GM23338 (cell line): ENCODE results near the gene SRXN1. TPM values are rescaled to one million over a fixed set of nuclear protein-coding genes. Genes with fewer than 3 reads are reported as not detected.

Source experiments
- ATAC-seq: fragments of 200-7000 bp; cut with Tn5 transposase; 3 replicates; pipeline ENCODE4 v1.9.1; 2020
- DNase-seq: peaks from one replicate; pipeline ENCODE4 v3.0.0-alpha.2; 2015; ENCODE audit warnings: low spot score
- H2AFZ ChIP-seq: fragments of 200-600 bp; sonication (generic); 2 replicates; pipeline ENCODE4 v1.8.0; 2016; ENCODE audit warnings: antibody characterized with exemption, mild to moderate bottlenecking, moderate library complexity
- H3F3A ChIP-seq: fragments of 200-600 bp; sonication (generic); replicated peaks from 2 replicates; pipeline ENCODE4 v1.8.0; 2017; ENCODE audit warnings: antibody characterized with exemption, mixed run types, low read depth
- H3K27ac ChIP-seq: fragments of 200-600 bp; sonication (generic); 2 replicates; pipeline ENCODE4 v1.6.1; 2016; ENCODE audit warnings: low read depth
- H3K27me3 ChIP-seq: fragments of 200-600 bp; sonication (generic); 2 replicates; pipeline ENCODE4 v1.8.0; 2016; ENCODE audit warnings: mild to moderate bottlenecking, mixed run types, moderate library complexity; ENCODE audit not compliant: insufficient read depth
- H3K36me3 ChIP-seq: fragments of 200-600 bp; sonication (generic); 2 replicates; pipeline ENCODE4 v1.8.0; 2016; ENCODE audit warnings: mild to moderate bottlenecking; ENCODE audit not compliant: insufficient read depth
- H3K4me1 ChIP-seq: fragments of 200-600 bp; sonication (generic); 2 replicates; pipeline ENCODE4 v1.8.0; 2016; ENCODE audit warnings: mild to moderate bottlenecking, moderate library complexity; ENCODE audit not compliant: insufficient read depth
- H3K4me2 ChIP-seq: fragments of 200-600 bp; sonication (generic); 2 replicates; pipeline ENCODE4 v1.7.1; 2017; ENCODE audit warnings: mixed run types
- H3K4me3 ChIP-seq: fragments of 200-600 bp; sonication (generic); 2 replicates; pipeline ENCODE4 v1.6.1; 2016; ENCODE audit warnings: mixed run types
- H3K79me2 ChIP-seq: fragments of 200-600 bp; sonication (generic); replicated peaks from 2 replicates; pipeline ENCODE4 v1.8.0; 2017; ENCODE audit warnings: mild to moderate bottlenecking; ENCODE audit not compliant: insufficient read depth
- H3K9me2 ChIP-seq: fragments of 200-600 bp; sonication (generic); 2 replicates; pipeline ENCODE4 v1.8.0; 2017; ENCODE audit not compliant: insufficient read depth
- H4K20me1 ChIP-seq: fragments of 200-600 bp; sonication (generic); replicated peaks from 2 replicates; pipeline ENCODE4 v1.8.0; 2017; ENCODE audit warnings: mild to moderate bottlenecking; ENCODE audit not compliant: insufficient read depth
- H3K27ac Mint-ChIP-seq: 2 replicates; pipeline ENCODE4 v1.8.0; 2020; ENCODE audit warnings: inconsistent platforms, mild to moderate bottlenecking, moderate library complexity, mixed read lengths
- H3K27me3 Mint-ChIP-seq: 3 replicates; pipeline ENCODE4 v1.8.0; 2022; ENCODE audit warnings: low read depth, mild to moderate bottlenecking, moderate library complexity, mixed read lengths, inconsistent platforms; ENCODE audit not compliant: insufficient read depth, poor library complexity
- H3K36me3 Mint-ChIP-seq: 3 replicates; pipeline ENCODE4 v1.8.0; 2021; ENCODE audit warnings: low read depth, mild to moderate bottlenecking, inconsistent platforms, moderate library complexity, mixed read lengths
- H3K4me1 Mint-ChIP-seq: 3 replicates; pipeline ENCODE4 v1.8.0; 2020; ENCODE audit warnings: mild to moderate bottlenecking, inconsistent platforms, mixed read lengths
- H3K4me3 Mint-ChIP-seq: 3 replicates; pipeline ENCODE4 v1.8.0; 2021; ENCODE audit warnings: moderate library complexity, mild to moderate bottlenecking, inconsistent platforms, mixed read lengths
- H3K9me3 Mint-ChIP-seq: 3 replicates; pipeline ENCODE4 v1.8.0; 2020; ENCODE audit warnings: moderate library complexity, mild to moderate bottlenecking, inconsistent platforms, mixed read lengths
- CREB1 ChIP-seq: fragments of 250-450 bp; sonication (Bioruptor Pico); IDR thresholded peaks from 2 replicates; pipeline ENCODE4 v1.5.0; 2020; ENCODE audit warnings: low read depth, mild to moderate bottlenecking, moderate library complexity
- EZH2 ChIP-seq: fragments of 200-600 bp; sonication (generic); IDR thresholded peaks from one replicate; pipeline ENCODE4 v1.8.0; 2017; ENCODE audit warnings: antibody characterized with exemption, mild to moderate bottlenecking, low read depth; ENCODE audit not compliant: unreplicated experiment
- EZH2phosphoT487 ChIP-seq: fragments of 200-600 bp; sonication (generic); IDR thresholded peaks from one replicate; pipeline ENCODE4 v1.8.1; 2018; ENCODE audit warnings: antibody characterized with exemption; ENCODE audit not compliant: unreplicated experiment
- NANOG ChIP-seq: IDR thresholded peaks from 2 replicates; pipeline ENCODE4 v1.6.1; 2016; ENCODE audit warnings: antibody characterized with exemption, borderline replicate concordance
- POLR2AphosphoS5 ChIP-seq: IDR thresholded peaks from 2 replicates; pipeline ENCODE4 v1.6.1; 2016; ENCODE audit warnings: antibody characterized with exemption, low read depth
- REST ChIP-seq: IDR thresholded peaks from one replicate; pipeline ENCODE4 v1.6.1; 2018; ENCODE audit warnings: antibody characterized with exemption; ENCODE audit not compliant: unreplicated experiment
- STAT1 ChIP-seq: IDR thresholded peaks from one replicate; pipeline ENCODE4 v1.6.1; 2016; ENCODE audit warnings: antibody characterized with exemption; ENCODE audit not compliant: unreplicated experiment
- ZNF114 ChIP-seq: fragments of 250-450 bp; sonication (Bioruptor Pico); IDR thresholded peaks from 2 replicates; pipeline ENCODE4 v1.5.0; 2020; ENCODE audit warnings: mild to moderate bottlenecking, moderate library complexity
- ZNF331 ChIP-seq: fragments of 250-450 bp; sonication (Bioruptor Pico); IDR thresholded peaks from 2 replicates; pipeline ENCODE4 v1.5.0; 2020; ENCODE audit warnings: low read depth, mild to moderate bottlenecking, moderate library complexity
- polyA plus RNA-seq: library from polyadenylated mRNA; unstranded; fragments of >200 nt; fragmentation: Nextera tagmentation; extraction: Ambion mirVana; gene quantifications from 2 replicates; pipeline ENCODE4 v1.2.1, GENCODE V29; 2016
- total RNA-seq: library from RNA; depleted of rRNA; stranded (reverse); fragments of >200 nt; shearing (Covaris generic); gene quantifications from 2 replicates; pipeline ENCODE4 v1.2.3, GENCODE V29; 2014
- TF ChIP-seq, protein P1 (sequence below): IDR thresholded peaks from 2 replicates; pipeline ENCODE4 v1.6.1; 2016; ENCODE audit warnings: antibody characterized with exemption
- TF ChIP-seq, protein P2 (sequence below), 2 experiments: fragments of 200-600 bp in 1 of 2; sonication (generic) in 1 of 2; conservative IDR thresholded peaks; 2 replicates each; pipeline versions ENCODE4 v1.5.1 to v1.6.1; 2016 to 2017; ENCODE audit warnings: antibody characterized with exemption in 2 of 2, low read depth in 2 of 2, mild to moderate bottlenecking in 2 of 2, moderate library complexity in 1 of 2

SRXN1 gene
- total and polyA plus RNA-seq, 2 experiments from 2014 or later: 8.4 to 26.6 TPM

DNA sequence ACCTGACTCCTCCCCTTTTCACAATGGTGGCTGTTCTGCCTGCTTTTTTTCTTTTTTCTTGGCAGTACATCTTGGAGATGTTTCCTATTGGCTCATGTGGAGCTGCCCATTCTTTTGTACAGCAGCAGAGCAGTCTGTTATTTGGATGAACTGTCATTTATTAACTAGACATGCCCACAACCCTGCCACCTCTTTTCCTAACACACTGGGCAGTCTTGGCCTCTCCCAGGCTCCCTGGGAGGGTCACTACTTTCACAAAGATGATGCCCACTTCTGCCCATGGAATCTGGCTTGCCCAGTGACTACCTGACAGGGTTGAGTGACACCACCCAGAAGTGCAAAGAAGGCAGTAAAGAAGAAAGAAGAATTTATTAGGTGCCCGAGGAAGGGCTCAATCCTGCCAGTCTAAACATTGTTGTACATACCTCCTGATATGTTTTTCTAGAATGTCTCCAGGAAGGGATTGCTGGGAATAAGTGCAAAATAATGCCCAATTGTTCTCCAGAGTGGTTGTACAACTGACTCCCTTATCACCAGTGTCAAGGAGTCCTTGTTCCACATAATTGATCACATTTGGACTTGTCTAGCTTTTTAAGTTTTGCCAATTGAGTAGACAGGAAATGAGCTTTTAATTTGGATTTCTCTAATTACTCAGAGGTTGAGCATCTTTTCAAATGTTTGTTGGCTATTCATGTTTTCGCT, 42.3 kb upstream of the SRXN1 start:
- Histone ChIP-seq H3K27me3 (no peaks in the 10 kb centered on the region), H3K9me2 (no peaks in the 10 kb centered on the region), H3K4me3 (no peak overlapping the region), H3F3A (no peaks in the 10 kb centered on the region), H3K27ac (no peak overlapping the region), H3K4me2 (no peak overlapping the region), H4K20me1 (no peaks in the 10 kb centered on the region), H2AFZ (no peak overlapping the region), H3K79me2 (no peaks in the 10 kb centered on the region), H3K36me3 (no peaks in the 10 kb centered on the region), H3K4me1 (peaks cover 12% of the 10 kb centered on the region)
- H3K27ac Mint-ChIP-seq: no peak overlapping the region
- H3K4me1 Mint-ChIP-seq: peaks cover 20% of the 10 kb centered on the region
- H3K36me3 Mint-ChIP-seq: no peaks in the 10 kb centered on the region
- DNase-seq: no peak
- H3K9me3 Mint-ChIP-seq: no peaks in the 10 kb centered on the region
- ATAC-seq: no peak
- peaks cover 3% of the 10 kb centered on the region for H3K27me3 Mint-ChIP-seq
- TF ChIP-seq POLR2AphosphoS5 (no peak), ZNF114 (CRISPR knock-in tag) (no peak)
- TF ChIP-seq, protein P1, sequence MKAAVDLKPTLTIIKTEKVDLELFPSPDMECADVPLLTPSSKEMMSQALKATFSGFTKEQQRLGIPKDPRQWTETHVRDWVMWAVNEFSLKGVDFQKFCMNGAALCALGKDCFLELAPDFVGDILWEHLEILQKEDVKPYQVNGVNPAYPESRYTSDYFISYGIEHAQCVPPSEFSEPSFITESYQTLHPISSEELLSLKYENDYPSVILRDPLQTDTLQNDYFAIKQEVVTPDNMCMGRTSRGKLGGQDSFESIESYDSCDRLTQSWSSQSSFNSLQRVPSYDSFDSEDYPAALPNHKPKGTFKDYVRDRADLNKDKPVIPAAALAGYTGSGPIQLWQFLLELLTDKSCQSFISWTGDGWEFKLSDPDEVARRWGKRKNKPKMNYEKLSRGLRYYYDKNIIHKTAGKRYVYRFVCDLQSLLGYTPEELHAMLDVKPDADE: no peak
- TF ChIP-seq, protein P2, sequence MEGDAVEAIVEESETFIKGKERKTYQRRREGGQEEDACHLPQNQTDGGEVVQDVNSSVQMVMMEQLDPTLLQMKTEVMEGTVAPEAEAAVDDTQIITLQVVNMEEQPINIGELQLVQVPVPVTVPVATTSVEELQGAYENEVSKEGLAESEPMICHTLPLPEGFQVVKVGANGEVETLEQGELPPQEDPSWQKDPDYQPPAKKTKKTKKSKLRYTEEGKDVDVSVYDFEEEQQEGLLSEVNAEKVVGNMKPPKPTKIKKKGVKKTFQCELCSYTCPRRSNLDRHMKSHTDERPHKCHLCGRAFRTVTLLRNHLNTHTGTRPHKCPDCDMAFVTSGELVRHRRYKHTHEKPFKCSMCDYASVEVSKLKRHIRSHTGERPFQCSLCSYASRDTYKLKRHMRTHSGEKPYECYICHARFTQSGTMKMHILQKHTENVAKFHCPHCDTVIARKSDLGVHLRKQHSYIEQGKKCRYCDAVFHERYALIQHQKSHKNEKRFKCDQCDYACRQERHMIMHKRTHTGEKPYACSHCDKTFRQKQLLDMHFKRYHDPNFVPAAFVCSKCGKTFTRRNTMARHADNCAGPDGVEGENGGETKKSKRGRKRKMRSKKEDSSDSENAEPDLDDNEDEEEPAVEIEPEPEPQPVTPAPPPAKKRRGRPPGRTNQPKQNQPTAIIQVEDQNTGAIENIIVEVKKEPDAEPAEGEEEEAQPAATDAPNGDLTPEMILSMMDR (conservative IDR thresholded peaks at IDR 0.05; ENCODE audit: low read depth in 2 of 2): no peak
- no peak overlapping the region for H3K4me3 Mint-ChIP-seq

- H3K27ac ChIP-seq: no peak overlapping the region
- H3K4me2 ChIP-seq: no peak overlapping the region
- H3K4me3 ChIP-seq: no peak overlapping the region
- Mint-ChIP-seq H3K27ac (no peak overlapping the region), H3K9me3 (no peaks in the 10 kb centered on the region), H3K4me1 (peaks cover 14% of the 10 kb centered on the region), H3K27me3 (peaks cover 3% of the 10 kb centered on the region), H3K4me3 (no peak overlapping the region), H3K36me3 (no peaks in the 10 kb centered on the region)
- no peak overlapping the region for H2AFZ ChIP-seq
- H3K79me2 ChIP-seq: no peaks in the 10 kb centered on the region
- no peak for ATAC-seq
- H3K9me2 ChIP-seq: no peaks in the 10 kb centered on the region
- no peaks in the 10 kb centered on the region for H3K27me3 ChIP-seq
- no peak for DNase-seq
- no peaks in the 10 kb centered on the region for H4K20me1 ChIP-seq
- no peaks in the 10 kb centered on the region for H3F3A ChIP-seq
- no peaks in the 10 kb centered on the region for H3K36me3 ChIP-seq
- peaks cover 4% of the 10 kb centered on the region for H3K4me1 ChIP-seq
- TF ChIP-seq, protein P1: no peak
- no peak for TF ChIP-seq EZH2phosphoT487
- no peak for TF ChIP-seq EZH2
- no peak for TF ChIP-seq ZNF331
- TF ChIP-seq STAT1: no peak
- TF ChIP-seq NANOG: no peak
- TF ChIP-seq POLR2AphosphoS5: no peak
- no peak for TF ChIP-seq REST
- TF ChIP-seq CREB1 (CRISPR knock-in tag): no peak
- TF ChIP-seq, protein P2 (conservative IDR thresholded peaks at IDR 0.05; ENCODE audit: low read depth in 2 of 2): no peak
Measured at GRCh38 chr20:694496-694895, 41.5 kb upstream of the SRXN1 start.
